Sigmoid colon (tissue), 7 donors: ENCODE measurements around the gene MYLIP. TPM values are rescaled to one million over a fixed set of nuclear protein-coding genes. Genes with fewer than 3 reads are reported as not detected.

Experiments used
- DNase-seq: peaks from one replicate; pipeline ENCODE4 v3.0.0-alpha.2; 2019
- H3K27ac ChIP-seq, 4 donors: fragments of 200-600 bp; sonication (generic); one replicate each; pipeline ENCODE4 v1.5.1; 2016 to 2019; ENCODE audit warnings: mild to moderate bottlenecking in 1 of 4
- H3K27me3 ChIP-seq, 3 donors: fragments of 200-600 bp; sonication (generic); one replicate each; pipeline ENCODE4 v1.5.1; 2019; ENCODE audit warnings: mild to moderate bottlenecking in 1 of 3
- H3K36me3 ChIP-seq, 4 donors: fragments of 200-600 bp; sonication (generic); one replicate each; pipeline ENCODE4 v1.5.1; 2016 to 2019
- H3K4me1 ChIP-seq, 4 donors: fragments of 200-600 bp; sonication (generic); one replicate each; pipeline ENCODE4 v1.5.1; 2017 to 2019
- H3K4me3 ChIP-seq, 4 donors: fragments of 200-600 bp; sonication (generic); one replicate each; pipeline ENCODE4 v1.5.1; 2017 to 2019; ENCODE audit warnings: mild to moderate bottlenecking in 2 of 4, moderate library complexity in 1 of 4
- H3K9me3 ChIP-seq, 4 donors: fragments of 200-600 bp in 3 of 4; sonication (generic) in 3 of 4; one replicate each; pipeline versions ENCODE4 v1.5.1 to v1.6.1; 2013 to 2019
- CTCF ChIP-seq, 4 experiments: fragments of 450-650 bp in 3 of 4; fragments of 200-600 bp in 1 of 4; IDR thresholded peaks; one replicate each; pipeline ENCODE4 v1.5.1; 2016 to 2019; ENCODE audit warnings: antibody characterized with exemption in 4 of 4, mild to moderate bottlenecking in 3 of 4, moderate library complexity in 2 of 4
- EP300 ChIP-seq, 4 donors: sonication (generic); formaldehyde crosslinking; IDR thresholded peaks; one replicate each; pipeline ENCODE4 v1.6.1; 2017; ENCODE audit warnings: antibody characterized with exemption in 4 of 4
- POLR2A ChIP-seq, 2 donors: fragments of 450-650 bp; IDR thresholded peaks; one replicate each; pipeline ENCODE4 v1.6.1; 2016; ENCODE audit warnings: antibody characterized with exemption in 2 of 2, mild to moderate bottlenecking in 2 of 2, moderate library complexity in 2 of 2
- POLR2AphosphoS5 ChIP-seq, 4 donors: sonication (generic); formaldehyde crosslinking; IDR thresholded peaks; one replicate each; pipeline ENCODE4 v1.6.1; 2017; ENCODE audit warnings: antibody characterized with exemption in 4 of 4
- WGBS, 2 donors: extraction: QIAGEN DNeasy Blood & Tissue Kit; methylation state at CpG; one replicate each; pipeline ENCODE4 v1.1.7; 2013; 5-methylcytosine and 5-hydroxymethylcytosine counted together
- intact Hi-C: fragments of 100-400 bp; cut with DNase I; formaldehyde crosslinking; loops from one replicate; pipeline ENCODE4 v1.15.1; 2023
- polyA plus RNA-seq, 3 donors: library from polyadenylated mRNA; stranded (reverse); fragments of 200-250 nt; gene quantifications; one replicate each; pipeline ENCODE4 v1.2.3, GENCODE V29; 2013
- total RNA-seq, 4 donors: library from RNA; depleted of rRNA; stranded (reverse); fragments of >200 nt; gene quantifications; one replicate each; pipeline ENCODE4 v1.1.0, GENCODE V29; 2016
- donor health status: healthy with polysubstance abuse.
- donor health status: Bipolar disorder and iron deficiency.
- donor health status: healthy.

Gene MYLIP
- total RNA-seq: 10 to 100 TPM; 18.0 to 50.0 (median 41.3) TPM
- 10 to 100 TPM; 13.4 to 21.6 (median 17.9) TPM for polyA plus RNA-seq

- WGBS, 2 donors: 0 to 1% methylated on average over 95 of the region's 95 CpGs
- H3K4me3 ChIP-seq: peak within 1 kb of the TSS; percentile 91 to 100 (median 98)
- intact Hi-C loops: loop anchor here (1.0 to 10.0 kb wide), 4 partner anchors 72 to 438 kb away; no protein-coding TSS in a partner anchor
- H3K4me1 ChIP-seq: peaks cover 0 to 35% (median 23%) of the 10 kb centered on the region in 4 donors
- peak; percentile 63 to 88 (median 78) for TF ChIP-seq CTCF (IDR thresholded peaks at IDR 0.05)
- peak in 1 of 4 donors; percentile 24 for TF ChIP-seq EP300 (IDR thresholded peaks at IDR 0.05)
- peak; percentile 100 for TF ChIP-seq POLR2A (IDR thresholded peaks at IDR 0.05)
- peak; percentile 100 for TF ChIP-seq POLR2AphosphoS5 (IDR thresholded peaks at IDR 0.05)
- H3K27me3 ChIP-seq: no peaks in the 10 kb centered on the region
- peak; percentile 99 for DNase-seq
- H3K36me3 ChIP-seq: no peaks in the 10 kb centered on the region
- H3K9me3 ChIP-seq: no peaks in the 10 kb centered on the region
- peak within 1 kb of the TSS; percentile 94 to 100 (median 96) for H3K27ac ChIP-seq
Observed at GRCh38 chr6:16128759-16129622, at the start of gene MYLIP. Gene MYLIP (plus strand): TSS chr6:16129086. CDS start chr6:16129323, 237 bp downstream.

- Histone ChIP-seq H3K4me3 (no peak overlapping the region), H3K4me1 (peaks cover 0 to 10% (median 0%) of the 10 kb centered on the region in 4 donors), H3K27me3 (no peaks in the 10 kb centered on the region), H3K27ac (no peak overlapping the region), H3K36me3 (no peaks in the 10 kb centered on the region), H3K9me3 (no peaks in the 10 kb centered on the region)
- no peak for TF ChIP-seq CTCF (IDR thresholded peaks at IDR 0.05)
- no peak for TF ChIP-seq POLR2AphosphoS5 (IDR thresholded peaks at IDR 0.05)
- no peak for TF ChIP-seq EP300 (IDR thresholded peaks at IDR 0.05)
- TF ChIP-seq POLR2A (IDR thresholded peaks at IDR 0.05): no peak
- intact Hi-C loops: no loop called here
- no peak for DNase-seq
- 0 to 16% methylated on average over 1 of the region's 1 CpG for WGBS, 2 donors
Observed at GRCh38 chr6:16079354-16079753, 49.5 kb upstream of the MYLIP start.

- peaks cover 0 to 10% (median 0%) of the 10 kb centered on the region in 4 donors for H3K4me1 ChIP-seq
- no peaks in the 10 kb centered on the region for H3K36me3 ChIP-seq
- WGBS, 2 donors: 5 to 38% methylated on average over 1 of the region's 1 CpG
- intact Hi-C loops: no loop called here
- no peak overlapping the region for H3K4me3 ChIP-seq
- H3K9me3 ChIP-seq: no peaks in the 10 kb centered on the region
- TF ChIP-seq POLR2AphosphoS5 (IDR thresholded peaks at IDR 0.05): no peak
- TF ChIP-seq CTCF (IDR thresholded peaks at IDR 0.05): no peak
- no peak for TF ChIP-seq EP300 (IDR thresholded peaks at IDR 0.05)
- no peak for TF ChIP-seq POLR2A (IDR thresholded peaks at IDR 0.05)
- no peak overlapping the region for H3K27ac ChIP-seq
- H3K27me3 ChIP-seq: no peaks in the 10 kb centered on the region
- no peak for DNase-seq
Observed at GRCh38 chr6:16080204-16080603, 48.7 kb upstream of the MYLIP start.

GRCh38 chr6:16081326-16081725, 47.6 kb upstream of the MYLIP start:
- no peak overlapping the region for H3K27ac ChIP-seq
- TF ChIP-seq POLR2A (IDR thresholded peaks at IDR 0.05): no peak
- no peak for TF ChIP-seq EP300 (IDR thresholded peaks at IDR 0.05)
- no peak for TF ChIP-seq POLR2AphosphoS5 (IDR thresholded peaks at IDR 0.05)
- no peak for TF ChIP-seq CTCF (IDR thresholded peaks at IDR 0.05)
- H3K4me3 ChIP-seq: no peak overlapping the region
- peaks cover 0 to 10% (median 0%) of the 10 kb centered on the region in 4 donors for H3K4me1 ChIP-seq
- no peaks in the 10 kb centered on the region for H3K9me3 ChIP-seq
- 20 to 70% methylated on average over 4 of the region's 4 CpGs for WGBS, 2 donors
- DNase-seq: no peak
- H3K36me3 ChIP-seq: no peaks in the 10 kb centered on the region
- no peaks in the 10 kb centered on the region for H3K27me3 ChIP-seq
- intact Hi-C loops: no loop called here
